HEK293 (cell line): ENCODE results near the gene UTP14A.
A peak's percentile ranks its signal among the peaks of the same experiment; 100 is the strongest.

ENCODE experiments used
- CTCF ChIP-seq: fragments of 450-650 bp; formaldehyde crosslinking; IDR thresholded peaks from 2 replicates; pipeline ENCODE4 v1.5.1; 2016; ENCODE audit warnings: missing biosample characterization, missing genetic modification characterization
- KLF16 ChIP-seq: fragments of 450-650 bp; formaldehyde crosslinking; IDR thresholded peaks from 2 replicates; pipeline ENCODE4 v1.5.1; 2017; ENCODE audit warnings: missing biosample characterization, missing genetic modification characterization
- PBX3 ChIP-seq: sonication (generic); formaldehyde crosslinking; IDR thresholded peaks from 2 replicates; pipeline ENCODE4 v1.8.1; 2022; ENCODE audit warnings: mild to moderate bottlenecking, moderate library complexity, missing genetic modification reagents
- TCF7L2 ChIP-seq: IDR thresholded peaks from 2 replicates; pipeline ENCODE4 v1.6.1; 2011; ENCODE audit warnings: low read depth, mild to moderate bottlenecking, inconsistent platforms, low read length, moderate library complexity, borderline replicate concordance
- ZNF138 ChIP-seq: fragments of 450-650 bp; formaldehyde crosslinking; IDR thresholded peaks from 2 replicates; pipeline ENCODE4 v1.5.1; 2016; ENCODE audit warnings: missing biosample characterization, missing genetic modification characterization, borderline replicate concordance
- ZNF274 ChIP-seq, 2 experiments: fragments of 200-500 bp in 1 of 2; fragments of 450-650 bp in 1 of 2; sonication (Bioruptor generic) in 1 of 2; formaldehyde crosslinking in 1 of 2; IDR thresholded peaks; 2 replicates each; pipeline versions ENCODE4 v1.5.1 to v1.6.1; 2014 to 2016; ENCODE audit warnings: borderline replicate concordance in 1 of 2, inconsistent platforms in 1 of 2, low read length in 1 of 2, missing biosample characterization in 1 of 2, missing genetic modification characterization in 1 of 2
- ZNF350 ChIP-seq: fragments of 450-650 bp; formaldehyde crosslinking; IDR thresholded peaks from 2 replicates; pipeline ENCODE4 v1.5.0; 2017; ENCODE audit warnings: missing biosample characterization, mild to moderate bottlenecking, missing genetic modification characterization
- ZNF398 ChIP-seq: fragments of 450-650 bp; formaldehyde crosslinking; IDR thresholded peaks from 2 replicates; pipeline ENCODE4 v1.5.1; 2017; ENCODE audit warnings: missing biosample characterization, missing genetic modification characterization

- no peak for TF ChIP-seq ZNF274 (IDR thresholded peaks at IDR 0.05; ENCODE audit: low read length)
- no peak for TF ChIP-seq ZNF274 (tag by site-specific recombination; IDR thresholded peaks at IDR 0.05; ENCODE audit: borderline replicate concordance)
- TF ChIP-seq CTCF (tag by site-specific recombination) = no peak
- no peak for TF ChIP-seq ZNF138 (tag by site-specific recombination)
- no peak for TF ChIP-seq TCF7L2
- TF ChIP-seq ZNF398 = peak; percentile 92
- TF ChIP-seq PBX3 (CRISPR knock-in tag) = no peak
- TF ChIP-seq ZNF350 (tag by site-specific recombination) = no peak
- TF ChIP-seq KLF16 (tag by site-specific recombination) = no peak
These were observed 26.3 kb downstream of the UTP14A start for GRCh38 chrX:129932016-129932820.
